Stimulated activated CD4-positive, alpha-beta T cell treated with anti-CD3 and anti-CD28 coated beads, TNF-alpha, amount 100 ng/mL, for 24 hours (primary cell): ENCODE measurements around the gene FBN2.
"Not testable (repeated sequence)": the region's sequence is repeated elsewhere in the genome, so short reads cannot be mapped to it uniquely, and the experiment has no call there.

Experiments used
- DNase-seq, 3 experiments: peaks; one replicate each; pipeline ENCODE4 v3.0.0-alpha.2; 2020; ENCODE audit warnings: low read depth in 3 of 3

Gene FBN2

GRCh38 chr5:128426090-128426534, 111.9 kb downstream of the FBN2 start:
- no peak for DNase-seq

DNA sequence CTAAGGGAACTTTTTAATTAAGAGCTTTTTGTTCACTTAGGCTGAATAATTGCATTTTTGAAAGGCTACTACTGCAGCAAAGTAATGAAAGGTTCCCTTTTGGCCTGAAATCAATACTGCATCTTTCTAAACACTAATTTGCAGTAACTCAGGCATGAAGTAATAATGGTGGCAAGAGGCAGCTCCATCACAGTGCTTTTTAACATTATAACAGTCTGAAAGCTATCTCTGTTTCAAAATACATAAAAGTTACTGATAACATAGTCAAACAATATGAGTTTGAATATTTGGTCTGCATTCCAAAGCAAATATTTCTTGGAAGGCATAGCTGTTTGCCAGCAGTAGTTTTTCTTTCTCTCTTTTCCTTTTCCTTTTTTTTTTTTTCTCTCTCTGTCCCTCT, 113.4 kb downstream of the FBN2 start:
- no peak for DNase-seq

DNA sequence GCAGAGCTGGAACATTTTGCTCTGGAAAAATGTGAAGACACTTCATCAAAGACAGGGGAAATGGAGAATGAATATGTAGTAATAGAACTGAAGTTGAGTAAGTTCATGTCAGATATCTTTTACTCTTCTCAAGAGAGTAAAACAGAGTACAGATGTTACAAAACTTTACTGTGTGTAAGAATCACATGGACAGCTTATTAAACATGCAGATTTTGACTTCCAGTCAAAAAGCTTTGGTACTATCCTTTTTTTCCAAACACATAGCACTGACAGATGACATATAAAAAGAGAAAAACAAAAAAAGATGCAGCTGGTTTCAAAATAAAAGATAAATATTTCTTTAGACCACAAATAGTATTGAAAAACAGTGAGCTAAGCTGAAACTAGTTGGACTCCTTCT, 115.4 kb downstream of the FBN2 start:
- DNase-seq = no peak

GRCh38 chr5:128414469-128414868, 123.6 kb downstream of the FBN2 start:
- DNase-seq = no peak

GRCh38 chr5:128413356-128413755, 124.7 kb downstream of the FBN2 start:
- no peak for DNase-seq

DNA sequence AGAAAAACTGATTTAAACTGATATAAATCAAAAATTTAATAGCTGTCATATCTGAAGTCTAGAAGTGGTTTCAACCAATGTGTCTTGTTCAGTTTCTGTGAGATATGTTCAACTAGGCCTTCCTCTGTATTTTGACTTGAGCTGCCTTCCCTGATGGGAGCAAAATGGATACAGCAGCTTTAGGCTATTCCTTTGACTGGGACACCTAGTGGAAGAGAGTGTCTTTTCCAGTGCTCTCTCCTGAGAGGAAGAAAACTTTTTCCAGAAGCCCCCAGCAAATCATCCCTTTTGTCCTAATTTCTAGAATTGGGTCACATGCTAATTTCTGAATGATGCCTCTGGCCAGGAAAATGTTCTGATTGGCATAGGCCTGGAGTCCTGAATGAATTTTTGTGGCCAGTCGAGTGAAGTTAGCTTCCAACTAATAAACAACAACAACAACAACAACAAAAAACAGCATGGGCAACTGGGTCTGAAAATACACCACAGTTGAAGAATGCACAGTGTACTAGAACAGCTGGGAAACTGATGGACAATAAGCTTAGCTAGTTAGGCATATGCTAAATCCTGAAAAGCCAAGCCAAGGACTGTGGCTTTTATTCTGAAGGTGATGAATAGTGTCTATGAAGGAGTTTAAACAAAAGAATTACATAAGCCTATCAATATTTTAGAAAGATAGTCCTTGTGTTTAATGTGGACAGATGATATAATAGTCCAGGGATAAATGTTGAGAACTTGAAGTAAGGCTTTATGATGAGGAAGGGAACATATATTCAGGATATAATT, 125.7 kb downstream of the FBN2 start:
- no peak for DNase-seq

GRCh38 chr5:128409166-128409800, 128.8 kb downstream of the FBN2 start:
- DNase-seq = no peak

- no peak for DNase-seq
Measured at GRCh38 chr5:128408622-128409021, 129.4 kb downstream of the FBN2 start.

DNA sequence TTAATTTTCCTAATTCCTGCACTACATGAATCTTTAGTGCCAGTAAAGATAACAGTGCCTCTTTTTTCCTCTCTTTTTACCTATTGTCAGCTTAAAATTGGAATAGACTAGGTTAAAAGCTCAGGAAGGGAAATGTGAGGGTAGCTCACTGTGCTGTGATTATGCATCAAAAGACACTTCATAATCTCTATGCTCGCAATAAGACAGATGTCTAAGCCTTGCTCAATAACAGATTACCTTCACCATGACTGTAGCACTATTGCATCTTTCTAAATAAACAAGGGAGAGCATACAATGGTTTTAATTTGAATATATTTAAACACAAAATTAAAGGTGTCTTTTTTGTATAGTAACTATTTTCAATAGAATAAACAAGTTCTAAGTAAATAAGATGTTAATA, 130.1 kb downstream of the FBN2 start:
- DNase-seq = no peak

GRCh38 chr5:128406803-128407202, 131.2 kb downstream of the FBN2 start:
- no peak for DNase-seq

DNA sequence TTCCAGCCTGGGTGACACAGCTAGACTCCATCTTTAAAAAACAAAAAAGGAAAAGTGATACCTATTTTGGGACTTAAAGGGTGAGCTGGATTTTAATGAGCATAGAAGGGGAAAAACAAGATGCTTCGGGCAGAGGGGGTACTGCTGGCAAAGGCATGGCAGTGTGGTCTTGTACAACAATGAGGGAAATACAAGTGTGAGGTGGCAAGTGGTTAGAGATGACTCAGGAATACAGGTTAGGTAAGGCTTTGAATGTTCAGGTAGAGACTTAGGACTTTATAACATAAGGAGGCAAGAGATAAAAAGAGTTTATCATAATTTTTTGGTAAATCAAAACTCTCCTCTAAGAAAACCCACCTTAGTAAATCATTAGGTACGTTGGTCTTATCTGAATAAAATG, 132.9 kb downstream of the FBN2 start:
- DNase-seq = no peak

DNA sequence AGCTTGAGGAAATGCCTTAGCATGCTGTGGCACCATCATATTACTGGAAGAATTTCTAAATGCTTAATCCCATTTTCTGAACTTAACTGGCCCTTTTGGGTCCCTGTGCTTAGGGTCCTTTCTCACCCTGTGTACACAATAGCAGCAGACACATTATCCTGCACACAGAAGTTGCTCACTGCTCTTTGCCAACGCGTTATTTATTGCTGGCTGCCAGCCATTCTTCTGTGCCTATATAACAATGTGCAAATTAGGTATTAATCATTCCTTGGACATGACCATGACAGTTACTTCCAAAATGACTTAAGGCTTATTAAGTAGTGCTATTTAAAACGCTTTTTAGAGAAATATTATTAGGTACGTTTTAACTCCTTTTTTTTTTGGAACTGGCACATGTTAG, 134.7 kb downstream of the FBN2 start:
- DNase-seq = no peak

DNA sequence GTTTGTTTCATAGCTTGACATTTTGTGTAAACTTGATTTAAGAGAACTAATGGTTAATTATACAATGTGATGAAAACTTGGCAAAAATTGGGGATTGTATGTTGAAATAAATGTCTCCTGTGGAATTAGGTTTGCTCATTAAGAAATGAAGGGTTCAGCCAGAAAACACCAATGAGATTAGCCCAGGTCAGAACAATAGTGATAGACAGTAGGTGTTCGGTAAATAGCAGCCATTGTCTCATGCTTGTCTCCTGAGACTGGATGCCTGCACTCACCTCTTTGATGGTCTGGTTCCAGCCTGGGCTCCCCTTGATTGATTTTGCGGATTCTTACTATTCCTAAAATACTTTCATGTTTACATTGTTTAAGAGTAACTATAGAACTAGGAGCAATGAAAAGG, 135.5 kb downstream of the FBN2 start:
- DNase-seq = no peak

DNA sequence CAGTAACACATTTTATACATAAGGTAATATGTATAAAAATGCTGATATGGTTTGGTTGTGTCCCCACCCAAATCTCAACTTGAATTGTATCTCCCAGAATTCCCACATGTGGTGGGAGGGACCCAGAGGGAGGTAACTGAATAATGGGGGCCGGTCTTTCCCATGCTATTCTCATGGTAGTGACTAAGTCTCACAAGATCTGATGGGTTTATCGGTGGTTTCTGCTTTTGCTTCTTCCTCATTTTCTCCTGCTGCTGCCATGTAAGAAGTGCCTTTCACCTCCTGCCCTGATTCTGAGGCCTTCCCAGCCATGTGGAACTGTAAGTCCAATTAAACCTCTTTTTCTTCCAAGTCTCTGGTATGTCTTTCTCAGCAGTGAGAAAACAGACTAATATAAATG, 137.3 kb downstream of the FBN2 start:
- not testable (repeated sequence) for DNase-seq

- no peak for DNase-seq
Measured at GRCh38 chr5:128399111-128399510, 138.9 kb downstream of the FBN2 start.

DNA sequence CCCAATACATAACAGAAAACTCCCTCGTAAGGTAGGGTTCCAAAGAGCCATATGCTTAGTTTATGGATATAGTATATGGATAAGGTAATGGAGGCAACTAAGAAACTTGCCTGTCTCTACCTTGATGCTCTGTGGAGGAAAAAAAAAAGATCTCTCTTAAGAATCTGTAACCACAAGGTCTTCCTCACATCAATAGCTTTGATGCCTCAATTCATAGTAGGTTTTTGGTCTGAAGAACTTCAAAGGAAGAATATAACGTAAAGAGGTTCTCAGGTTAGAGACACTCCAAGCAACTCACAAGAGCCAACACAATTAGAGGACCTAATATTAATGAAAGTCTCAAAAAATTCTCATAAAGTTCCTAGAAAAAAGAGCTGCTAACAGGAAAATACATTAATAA, 140.2 kb downstream of the FBN2 start:
- no peak for DNase-seq

GRCh38 chr5:128395073-128395472, 143.0 kb downstream of the FBN2 start:
- DNase-seq = no peak

- DNase-seq = no peak
Measured at GRCh38 chr5:128384068-128384467, 154.0 kb downstream of the FBN2 start.

GRCh38 chr5:128380337-128380736, 157.7 kb downstream of the FBN2 start:
- DNase-seq = no peak

GRCh38 chr5:128378632-128379031, 159.4 kb downstream of the FBN2 start:
- DNase-seq = no peak

- DNase-seq = no peak
Measured at GRCh38 chr5:128378196-128378595, 159.8 kb downstream of the FBN2 start.

DNA sequence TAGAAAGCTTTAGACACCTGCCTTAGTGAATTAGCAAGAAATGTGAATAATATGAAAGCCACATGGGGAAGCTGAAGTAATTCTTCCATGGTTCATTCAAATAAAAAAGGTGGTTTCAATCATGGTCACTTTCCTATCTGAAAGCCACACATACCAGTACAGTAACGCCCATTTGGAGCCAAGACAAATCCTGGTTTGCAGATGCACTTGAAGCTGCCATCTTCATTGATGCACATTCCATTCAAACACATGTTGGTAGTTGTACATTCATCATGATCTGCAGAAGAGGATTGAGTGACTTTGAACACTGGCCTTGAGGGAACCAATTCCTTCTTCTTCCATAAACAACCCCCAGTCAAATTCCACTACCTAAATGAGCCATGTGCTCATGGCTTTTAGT, 161.5 kb downstream of the FBN2 start:
- no peak for DNase-seq

DNA sequence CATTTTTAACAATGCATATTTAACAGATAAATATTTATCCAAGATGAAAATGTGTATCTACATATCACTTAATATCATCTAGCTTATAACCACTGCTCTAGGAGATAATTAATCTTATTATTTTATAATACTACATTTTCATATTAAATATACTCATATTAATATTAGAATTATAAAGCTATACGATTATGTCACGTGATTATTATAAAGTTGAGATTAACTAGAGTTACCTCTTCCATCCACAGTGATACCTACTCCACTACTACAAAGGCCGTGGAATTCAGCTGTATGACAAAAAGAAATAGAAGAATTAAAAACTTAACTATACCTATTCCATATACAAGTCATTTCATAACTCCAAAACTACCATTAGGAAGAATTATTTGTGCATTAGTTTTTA, 171.9 kb downstream of the FBN2 start:
- no peak for DNase-seq

- DNase-seq = no peak
Measured at GRCh38 chr5:128362370-128362769, 175.7 kb downstream of the FBN2 start.
